Panc1 (cell line): ENCODE results near the gene APOE. TPM values are rescaled to one million over a fixed set of nuclear protein-coding genes. Genes with fewer than 3 reads are reported as not detected.

Experiments
- ATAC-seq: fragments of 200-7000 bp; cut with Tn5 transposase; 2 replicates; pipeline ENCODE4 v1.9.1; 2020; ENCODE audit warnings: mild to moderate bottlenecking, moderate library complexity
- BruUV-seq: library from RNA; stranded (reverse); fragments of 400-500 nt; replicated peaks from 2 replicates; lab custom pipeline; 2021; lab: Mats Ljungman, UMichigan
- CTCF ChIA-PET: fragments of 300-600 bp; sonication (Branson Sonifier 250); formaldehyde crosslinking; loops from one replicate; lab custom pipeline; 2022; ENCODE audit warnings: antibody characterized with exemption; lab: Charles Lee
- POLR2A ChIA-PET: fragments of 300-600 bp; sonication (Branson Sonifier 250); formaldehyde crosslinking; loops from one replicate; lab custom pipeline; 2022; ENCODE audit warnings: antibody characterized with exemption; lab: Charles Lee
- DNase-seq: peaks from one replicate; pipeline ENCODE4 v3.0.0-alpha.2; 2010; ENCODE audit warnings: low read depth, low spot score
- H3K27ac ChIP-seq: 2 replicates; pipeline ENCODE4 v1.5.1; 2011; ENCODE audit warnings: mild to moderate bottlenecking, low read length, inconsistent platforms
- H3K27me3 ChIP-seq: fragments of 200-500 bp; sonication (Bioruptor generic); 2 replicates; pipeline ENCODE4 v1.6.0; 2014; ENCODE audit warnings: low read length, inconsistent platforms; ENCODE audit not compliant: control insufficient read depth, insufficient read depth
- H3K36me3 ChIP-seq: fragments of 200-500 bp; sonication (Bioruptor generic); 2 replicates; pipeline ENCODE4 v1.5.1; 2014; ENCODE audit warnings: inconsistent platforms, mild to moderate bottlenecking, low read length, moderate library complexity; ENCODE audit not compliant: control insufficient read depth, insufficient read depth
- H3K4me1 ChIP-seq: 2 replicates; pipeline ENCODE4 v1.5.1; 2011; ENCODE audit warnings: inconsistent platforms, mild to moderate bottlenecking, low read length, moderate library complexity; ENCODE audit not compliant: control insufficient read depth, insufficient read depth
- H3K4me3 ChIP-seq, 2 experiments: 2 replicates each; pipeline ENCODE4 v1.5.1; 2011 to 2012; ENCODE audit warnings: low read depth in 2 of 2, low read length in 2 of 2, mild to moderate bottlenecking in 2 of 2, inconsistent platforms in 1 of 2, moderate library complexity in 1 of 2
- H3K9me3 ChIP-seq: fragments of 200-500 bp; sonication (Bioruptor generic); 2 replicates; pipeline ENCODE4 v1.5.1; 2014; ENCODE audit warnings: low read depth, mild to moderate bottlenecking, inconsistent platforms, low read length, moderate library complexity; ENCODE audit not compliant: control insufficient read depth, insufficient read depth
- CTCF ChIP-seq: fragments of 450-650 bp; IDR thresholded peaks from 2 replicates; pipeline ENCODE4 v1.5.1; 2017; ENCODE audit warnings: mild to moderate bottlenecking
- POLR2AphosphoS5 ChIP-seq: IDR thresholded peaks from 2 replicates; pipeline ENCODE4 v1.6.1; 2012; ENCODE audit warnings: mild to moderate bottlenecking, low read depth, low read length, moderate library complexity
- REST ChIP-seq, 2 experiments: IDR thresholded peaks; 2 replicates each; pipeline ENCODE4 v1.6.1; 2011 to 2012; ENCODE audit warnings: low read depth in 2 of 2, control low read depth in 1 of 2, low read length in 1 of 2, mild to moderate bottlenecking in 1 of 2, moderate library complexity in 1 of 2; ENCODE audit not compliant: insufficient read depth in 1 of 2
- SIN3A ChIP-seq: IDR thresholded peaks from 2 replicates; pipeline ENCODE4 v1.6.1; 2012; ENCODE audit warnings: low read depth, mild to moderate bottlenecking, low read length, moderate library complexity, borderline replicate concordance; ENCODE audit not compliant: insufficient read depth
- TCF7L2 ChIP-seq: IDR thresholded peaks from 2 replicates; pipeline ENCODE4 v1.6.1; 2011; ENCODE audit warnings: mild to moderate bottlenecking, low read depth, low read length, inconsistent platforms
- in situ Hi-C: cut with HindIII; loops from 2 replicates; pipeline ENCODE4 v1.10.0; 2016; ENCODE audit warnings: low sequenced_read_pairs, low pct_unique_long_range_greater_than_20kb
- intact Hi-C: fragments of 100-400 bp; cut with micrococcal nuclease; formaldehyde crosslinking; loops from one replicate; pipeline ENCODE4 v1.10.0; 2022; ENCODE audit not compliant: unreplicated experiment
- total RNA-seq: library from RNA; stranded (reverse); gene quantifications from one replicate; pipeline ENCODE4 v1.2.1, GENCODE V29; 2021; ENCODE audit not compliant: unreplicated experiment

The APOE gene
- total RNA-seq, 1 experiment from 2014 or later: 780 TPM

GRCh38 chr19:44872661-44873060 lies 32.9 kb upstream of the APOE start:
- Histone ChIP-seq H3K27ac (no peak overlapping the region), H3K4me1 (peaks cover 17% of the 10 kb centered on the region; the same call in 1 of the 2 replicates), H3K27me3 (no peaks in the 10 kb centered on the region), H3K4me3 (no peak overlapping the region), H3K36me3 (no peaks in the 10 kb centered on the region; the same call in 1 of the 2 replicates), H3K9me3 (no peaks in the 10 kb centered on the region)
- intact Hi-C loops: no loop called here
- in situ Hi-C loops: no loop called here
- ChIA-PET POLR2A (no interaction called here), CTCF (no interaction called here)
- no TSS peak for BruUV-seq
- ATAC-seq (no peak), DNase-seq (no peak)
- TF ChIP-seq POLR2AphosphoS5 (no peak), REST (IDR thresholded peaks at IDR 0.05; ENCODE audit: insufficient read depth in 1 of 2, low read depth in 2 of 2, low read length in 1 of 2) (no peak), TCF7L2 (no peak)

DNA sequence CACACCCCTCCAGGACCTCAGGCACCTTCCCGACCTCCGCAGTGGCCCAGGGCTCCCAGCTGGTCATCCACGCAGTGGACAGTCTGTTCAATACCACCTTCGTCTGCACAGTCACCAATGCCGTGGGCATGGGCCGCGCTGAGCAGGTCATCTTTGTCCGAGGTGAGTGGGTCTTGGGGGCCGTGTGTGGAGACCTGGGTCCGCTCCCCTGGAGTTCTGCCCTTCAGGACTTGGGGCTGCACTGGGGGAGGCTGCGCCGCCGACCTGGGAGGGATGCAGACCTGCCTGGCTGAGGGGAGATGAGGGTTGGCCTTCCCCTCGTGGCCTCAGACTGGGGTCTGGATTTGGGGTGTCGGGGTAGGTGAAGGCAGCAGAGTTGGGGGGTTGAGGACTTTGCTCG lies 31.3 kb upstream of the APOE start:
- POLR2A ChIA-PET: no interaction called here
- Histone ChIP-seq H3K36me3 (no peaks in the 10 kb centered on the region; the same call in 1 of the 2 replicates), H3K27ac (no peak overlapping the region), H3K9me3 (no peaks in the 10 kb centered on the region), H3K27me3 (no peaks in the 10 kb centered on the region), H3K4me3 (no peak overlapping the region), H3K4me1 (peaks cover 17% of the 10 kb centered on the region; the same call in 1 of the 2 replicates)
- CTCF ChIA-PET: no interaction called here
- TF ChIP-seq CTCF: no peak
- no peak for TF ChIP-seq SIN3A
- no peak for TF ChIP-seq POLR2AphosphoS5
- TF ChIP-seq REST (IDR thresholded peaks at IDR 0.05; ENCODE audit: insufficient read depth in 1 of 2, low read depth in 2 of 2, low read length in 1 of 2): no peak
- TF ChIP-seq TCF7L2: no peak
- ATAC-seq: no peak
- no TSS peak for BruUV-seq
- DNase-seq: no peak
- in situ Hi-C loops (no loop called here), intact Hi-C loops (no loop called here)
